CD4-positive, alpha-beta T cell treated with Interleukin-4 for 1 hour (primary cell): Measurements from ENCODE around the gene ASAP2.
"Not testable (repeated sequence)": the region's sequence is repeated elsewhere in the genome, so short reads cannot be mapped to it uniquely, and the experiment has no call there.

ENCODE experiments used
- DNase-seq, 2 donors: peaks; one replicate each; pipeline ENCODE4 v3.0.0-alpha.2; 2020 to 2022

ASAP2 gene

GRCh38 chr2:9212661-9213411 lies 6.2 kb downstream of the ASAP2 start:
- DNase-seq, result no peak

- DNase-seq, result no peak
Observed at GRCh38 chr2:9213477-9214051, 7.0 kb downstream of the ASAP2 start.

DNA sequence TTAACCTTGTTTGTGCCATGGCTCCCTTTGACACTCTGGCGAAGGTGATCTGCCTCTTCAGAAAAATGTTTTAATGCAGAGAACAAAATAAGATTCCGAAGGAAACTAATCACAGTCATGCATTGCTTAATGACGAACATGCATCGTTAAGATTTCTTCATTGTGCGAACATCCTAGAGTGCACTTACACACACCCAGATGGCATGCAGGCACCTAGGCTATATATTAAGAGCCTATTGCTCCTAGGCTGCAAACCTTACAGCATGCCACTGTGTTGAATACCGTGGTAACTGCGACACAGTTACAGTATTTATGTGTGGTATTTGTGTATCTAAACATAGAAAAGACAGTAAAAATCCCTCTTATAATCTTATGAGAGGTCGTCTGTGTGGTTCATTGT lies 8.3 kb downstream of the ASAP2 start:
- DNase-seq, result no peak

- DNase-seq, result no peak
Observed at GRCh38 chr2:9215680-9216079, 9.1 kb downstream of the ASAP2 start.

DNA sequence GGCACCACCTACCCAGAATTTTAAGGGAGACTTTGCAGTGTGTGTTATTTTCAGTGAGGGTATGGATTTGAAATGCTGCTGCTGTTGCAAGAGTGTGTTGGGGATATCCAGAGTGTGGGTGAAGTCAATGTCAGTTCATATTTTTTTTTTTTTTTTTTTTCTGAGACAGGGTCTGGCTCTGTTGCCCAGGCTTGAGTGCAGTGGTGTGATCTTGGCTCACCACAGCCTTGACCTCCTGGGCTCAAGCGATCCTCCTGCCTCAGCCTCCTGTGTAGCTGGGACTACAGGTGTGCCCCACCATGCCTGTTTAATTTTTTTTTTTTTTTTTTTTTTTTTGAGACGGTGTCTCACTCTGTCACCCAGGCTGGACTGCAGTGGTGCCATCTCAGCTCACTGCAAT lies 9.5 kb downstream of the ASAP2 start:
- DNase-seq, result not testable (repeated sequence)

GRCh38 chr2:9217838-9218770 lies 11.5 kb downstream of the ASAP2 start:
- DNase-seq, result no peak

DNA sequence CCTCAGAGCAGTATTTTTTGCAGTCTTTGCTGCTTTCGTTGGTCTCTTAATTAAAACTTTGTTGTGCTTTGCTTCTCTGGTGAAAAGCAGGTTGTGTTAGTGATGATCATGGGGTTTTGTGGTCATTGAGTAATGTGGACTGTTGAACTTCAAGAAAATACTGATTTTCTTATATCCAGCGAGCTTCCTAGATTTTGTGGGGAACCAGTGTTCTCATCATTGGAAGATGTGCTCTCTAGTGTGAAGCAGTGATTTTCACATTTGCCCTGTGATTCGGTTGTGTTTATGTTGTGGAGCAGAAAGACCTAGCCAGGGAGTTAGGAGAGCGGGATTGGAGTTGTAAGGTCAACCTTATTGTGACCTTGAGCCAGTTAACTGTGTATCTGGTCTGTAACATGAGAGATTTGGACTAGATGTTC lies 12.4 kb downstream of the ASAP2 start:
- no peak for DNase-seq

GRCh38 chr2:9220201-9220600 lies 13.6 kb downstream of the ASAP2 start:
- DNase-seq, result no peak

DNA sequence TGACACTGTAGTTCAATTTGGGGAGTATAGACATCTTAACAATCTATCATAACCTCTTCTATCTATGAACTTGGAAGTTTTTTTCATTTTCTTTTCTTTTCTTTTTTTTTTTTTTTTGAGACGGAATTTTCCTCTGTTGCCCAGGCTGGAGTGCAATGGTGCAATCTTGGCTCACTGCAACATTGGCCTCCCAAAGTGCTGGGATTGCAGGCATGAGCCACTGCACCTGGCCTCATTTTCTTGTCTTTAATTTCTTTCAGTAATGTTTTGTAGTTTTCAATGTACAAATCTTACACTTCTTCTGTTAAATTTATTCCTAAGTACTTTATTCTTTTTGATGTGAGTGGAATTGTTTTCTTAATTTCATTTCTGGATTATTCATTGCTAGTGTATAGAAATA lies 14.6 kb downstream of the ASAP2 start:
- DNase-seq, result no peak

DNA sequence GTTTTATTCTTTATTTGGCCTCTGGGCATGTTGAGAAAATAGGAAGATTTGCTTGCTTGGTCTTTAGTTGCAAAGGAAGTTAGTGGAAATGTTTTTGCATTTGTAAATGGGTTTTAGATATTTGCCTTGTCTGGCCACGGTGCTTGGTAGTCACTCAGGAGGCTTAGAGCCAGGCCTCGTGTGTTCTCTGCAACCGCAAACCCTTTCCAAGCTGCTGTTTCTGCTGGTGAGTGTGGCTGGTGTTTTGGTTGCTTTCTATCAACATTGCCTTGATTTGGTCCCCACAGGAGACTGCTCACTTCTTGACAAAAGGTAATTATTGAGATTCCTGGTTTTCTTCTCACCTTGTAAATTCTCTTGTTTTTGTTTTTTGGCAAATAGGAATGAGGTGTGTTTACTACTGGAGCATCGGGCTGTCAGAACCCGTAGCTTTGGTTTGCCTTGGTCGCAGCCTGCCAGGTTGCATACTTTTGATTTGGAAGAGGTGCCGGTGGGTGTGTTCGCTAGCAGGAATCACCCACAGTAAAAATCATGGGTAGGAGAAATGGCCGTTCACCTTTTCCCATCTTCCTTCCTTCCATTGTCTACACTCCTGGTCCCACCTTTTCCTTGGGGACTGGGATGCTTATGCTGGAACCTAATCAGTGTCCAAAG lies 15.8 kb downstream of the ASAP2 start:
- no peak for DNase-seq

GRCh38 chr2:9222893-9223287 lies 16.3 kb downstream of the ASAP2 start:
- DNase-seq, result no peak

DNA sequence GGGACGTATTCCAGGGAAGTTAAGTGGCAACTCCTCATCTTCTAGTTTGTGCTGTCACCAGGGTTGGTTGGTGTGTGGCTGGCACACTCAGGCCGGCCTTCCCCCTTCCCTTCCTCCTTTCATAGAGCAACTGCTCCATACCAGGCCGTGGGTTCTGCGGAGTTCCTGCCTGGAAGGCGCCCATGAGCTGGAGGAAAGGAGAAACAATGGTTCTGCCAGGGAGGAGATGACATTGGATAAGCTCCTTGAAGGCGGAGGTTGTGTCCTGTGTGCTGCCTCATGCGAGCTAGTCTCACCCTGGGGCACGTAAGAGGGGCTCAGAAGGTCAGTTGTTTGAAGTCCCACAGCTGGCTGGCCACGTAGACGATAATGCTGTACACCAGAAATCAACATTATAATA lies 19.2 kb downstream of the ASAP2 start:
- DNase-seq, result no peak

GRCh38 chr2:9226458-9227380 lies 20.1 kb downstream of the ASAP2 start:
- no peak for DNase-seq

- DNase-seq, result no peak
Observed at GRCh38 chr2:9228088-9228751, 21.6 kb downstream of the ASAP2 start.

GRCh38 chr2:9228781-9229469 lies 22.3 kb downstream of the ASAP2 start:
- DNase-seq, result no peak

GRCh38 chr2:9229470-9229820 lies 22.8 kb downstream of the ASAP2 start:
- no peak for DNase-seq

DNA sequence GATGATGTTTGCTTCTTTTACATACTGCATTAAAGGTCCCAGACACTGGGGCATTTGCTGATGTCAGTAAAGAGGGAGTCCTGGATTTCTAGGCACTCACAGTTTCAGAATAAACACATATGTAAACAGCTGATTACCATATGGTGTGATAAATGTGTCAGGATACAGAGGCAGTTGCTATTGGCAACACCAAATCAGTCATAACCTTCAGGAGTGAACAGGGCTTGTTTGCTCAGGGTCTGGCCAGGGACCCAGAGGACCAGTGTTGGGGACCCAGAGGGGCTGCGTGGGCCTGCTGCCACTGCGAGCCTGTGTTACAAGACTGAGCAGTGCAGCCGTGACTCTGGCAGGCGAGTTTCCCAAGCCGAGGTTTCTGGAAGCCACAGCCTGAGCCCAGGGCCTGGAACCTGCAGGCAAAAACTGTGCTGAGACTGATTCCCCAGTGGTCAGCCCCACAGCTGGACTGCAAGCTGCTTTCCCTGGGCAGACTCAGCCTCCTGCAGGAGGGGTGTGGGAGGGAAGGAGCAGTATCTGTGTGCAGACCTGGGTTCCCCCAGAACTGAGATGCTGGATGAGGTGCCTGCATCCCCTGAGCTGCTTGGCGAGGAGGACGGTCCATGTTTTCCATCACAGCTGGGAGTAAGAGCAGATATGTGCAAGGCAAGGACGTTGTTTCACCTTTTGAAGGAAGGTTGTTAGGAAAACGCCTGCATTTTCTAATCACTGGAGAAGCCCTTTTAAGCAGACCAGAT lies 23.6 kb downstream of the ASAP2 start:
- DNase-seq, result no peak

GRCh38 chr2:9230881-9231280 lies 24.3 kb downstream of the ASAP2 start:
- DNase-seq, result no peak

- no peak for DNase-seq
Observed at GRCh38 chr2:9231291-9232165, 24.9 kb downstream of the ASAP2 start.
